Measurements from ENCODE around the gene ACBD4. TPM values are rescaled to one million over a fixed set of nuclear protein-coding genes. Genes with fewer than 3 reads are reported as not detected.

ACBD4 gene
- total and polyA plus RNA-seq, 2 of the 13 experiments (the other 11 are each of a cell fraction or from before 2014, with no cell fraction given), result 16.1 to 26.9 TPM

DNA sequence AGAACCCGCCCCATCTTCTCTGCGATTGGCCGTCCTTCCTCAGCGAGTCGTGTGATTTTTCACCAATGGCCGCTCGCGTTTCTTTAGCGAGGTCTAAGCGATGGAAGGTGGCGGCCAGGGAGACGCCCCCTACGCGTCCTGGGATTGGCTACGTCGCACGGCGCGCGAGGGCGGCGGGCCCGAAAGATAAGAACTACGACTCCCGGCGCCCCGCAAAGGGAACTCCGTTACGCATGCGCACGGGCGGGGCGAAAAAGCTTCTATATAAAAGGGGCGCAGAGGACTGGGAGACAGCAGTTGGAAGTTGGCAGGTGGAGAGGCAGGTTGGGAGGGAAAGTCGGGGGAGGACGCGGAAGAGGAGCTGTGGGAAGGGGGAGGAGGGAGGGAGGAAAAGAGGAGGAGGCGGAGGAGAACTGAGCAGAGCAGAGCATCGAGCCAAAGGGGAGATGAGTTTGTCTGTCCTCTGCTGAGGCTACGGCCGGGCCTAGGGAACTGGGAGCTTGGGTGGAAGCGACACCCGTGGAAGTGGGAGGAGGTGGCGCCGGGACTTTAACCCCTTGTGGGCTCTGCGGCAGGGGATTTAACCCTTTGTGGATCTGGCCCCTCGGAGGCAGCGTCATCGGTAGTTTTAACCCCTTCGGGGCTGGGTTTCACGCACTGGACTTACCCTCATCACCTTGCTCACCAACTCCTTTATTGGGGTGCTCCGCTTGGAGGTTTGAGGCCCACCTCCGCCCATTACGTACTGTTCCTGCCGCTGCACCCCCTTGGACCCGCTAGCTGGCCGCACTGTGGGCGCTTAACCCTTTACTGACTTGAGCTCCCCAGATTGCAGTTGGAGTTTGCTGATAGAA lies 12.9 kb downstream of the ACBD4 start, which contains the start of gene HEXIM1 (continued):
- TF ChIP-seq, protein P1, sequence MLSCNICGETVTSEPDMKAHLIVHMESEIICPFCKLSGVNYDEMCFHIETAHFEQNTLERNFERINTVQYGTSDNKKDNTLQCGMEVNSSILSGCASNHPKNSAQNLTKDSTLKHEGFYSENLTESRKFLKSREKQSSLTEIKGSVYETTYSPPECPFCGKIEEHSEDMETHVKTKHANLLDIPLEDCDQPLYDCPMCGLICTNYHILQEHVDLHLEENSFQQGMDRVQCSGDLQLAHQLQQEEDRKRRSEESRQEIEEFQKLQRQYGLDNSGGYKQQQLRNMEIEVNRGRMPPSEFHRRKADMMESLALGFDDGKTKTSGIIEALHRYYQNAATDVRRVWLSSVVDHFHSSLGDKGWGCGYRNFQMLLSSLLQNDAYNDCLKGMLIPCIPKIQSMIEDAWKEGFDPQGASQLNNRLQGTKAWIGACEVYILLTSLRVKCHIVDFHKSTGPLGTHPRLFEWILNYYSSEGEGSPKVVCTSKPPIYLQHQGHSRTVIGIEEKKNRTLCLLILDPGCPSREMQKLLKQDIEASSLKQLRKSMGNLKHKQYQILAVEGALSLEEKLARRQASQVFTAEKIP (CRISPR knock-in tag; IDR thresholded peaks at IDR 0.05; ENCODE audit: borderline replicate concordance), result no peak
- TF ChIP-seq POLR2AphosphoS2 (IDR thresholded peaks at IDR 0.05; ENCODE audit: low read depth, low read length) (peak; percentile 100), ZNF253 (CRISPR knock-in tag; IDR thresholded peaks at IDR 0.05; ENCODE audit: borderline replicate concordance) (peak; percentile 88), PRMT3 (CRISPR knock-in tag; IDR thresholded peaks at IDR 0.05; ENCODE audit: borderline replicate concordance, low read depth) (no peak; the same call in 1 of the 2 replicates), ZBTB8A (CRISPR knock-in tag; IDR thresholded peaks at IDR 0.05; ENCODE audit: borderline replicate concordance, low read depth) (no peak), ZNF615 (CRISPR knock-in tag; IDR thresholded peaks at IDR 0.05; ENCODE audit: borderline replicate concordance) (peak; percentile 95; the same call in 1 of the 2 replicates), NFKBIZ (CRISPR knock-in tag; IDR thresholded peaks at IDR 0.05) (peak; percentile 85), SATB2 (CRISPR knock-in tag; IDR thresholded peaks at IDR 0.05) (no peak), ZNF589 (CRISPR knock-in tag; conservative IDR thresholded peaks at IDR 0.05) (peak; percentile 91; the same call in 1 of the 2 replicates), ZNF644 (CRISPR knock-in tag; IDR thresholded peaks at IDR 0.05; ENCODE audit: low read depth) (no peak), TBX2 (CRISPR knock-in tag; IDR thresholded peaks at IDR 0.05; ENCODE audit: borderline replicate concordance) (peak; percentile 41; the same call in 1 of the 2 replicates), AKAP8 (CRISPR knock-in tag; IDR thresholded peaks at IDR 0.05) (peak; percentile 96), MED13 (CRISPR knock-in tag; IDR thresholded peaks at IDR 0.05) (peak; percentile 67; the same call in 1 of the 2 replicates), ZBTB38 (CRISPR knock-in tag; IDR thresholded peaks at IDR 0.05) (peak; percentile 86), RELA (CRISPR knock-in tag; IDR thresholded peaks at IDR 0.05) (peak; percentile 67; the same call in 1 of the 2 replicates), ZSCAN29 (CRISPR knock-in tag; conservative IDR thresholded peaks at IDR 0.05) (peak; percentile 77; the same call in 1 of the 2 replicates), TEAD3 (CRISPR knock-in tag; optimal IDR thresholded peaks at IDR 0.05; ENCODE audit: borderline replicate concordance) (peak; percentile 52), TP53 (CRISPR knock-in tag; conservative IDR thresholded peaks at IDR 0.05) (0 out of 2 replicates have a peak, but pooled peaks have one; percentile 70)
- TF ChIP-seq, protein P2, sequence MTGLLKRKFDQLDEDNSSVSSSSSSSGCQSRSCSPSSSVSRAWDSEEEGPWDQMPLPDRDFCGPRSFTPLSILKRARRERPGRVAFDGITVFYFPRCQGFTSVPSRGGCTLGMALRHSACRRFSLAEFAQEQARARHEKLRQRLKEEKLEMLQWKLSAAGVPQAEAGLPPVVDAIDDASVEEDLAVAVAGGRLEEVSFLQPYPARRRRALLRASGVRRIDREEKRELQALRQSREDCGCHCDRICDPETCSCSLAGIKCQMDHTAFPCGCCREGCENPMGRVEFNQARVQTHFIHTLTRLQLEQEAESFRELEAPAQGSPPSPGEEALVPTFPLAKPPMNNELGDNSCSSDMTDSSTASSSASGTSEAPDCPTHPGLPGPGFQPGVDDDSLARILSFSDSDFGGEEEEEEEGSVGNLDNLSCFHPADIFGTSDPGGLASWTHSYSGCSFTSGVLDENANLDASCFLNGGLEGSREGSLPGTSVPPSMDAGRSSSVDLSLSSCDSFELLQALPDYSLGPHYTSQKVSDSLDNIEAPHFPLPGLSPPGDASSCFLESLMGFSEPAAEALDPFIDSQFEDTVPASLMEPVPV (CRISPR knock-in tag; IDR thresholded peaks at IDR 0.05), result peak; percentile 92; the same call in 1 of the 2 replicates
- TF ChIP-seq, protein P3, sequence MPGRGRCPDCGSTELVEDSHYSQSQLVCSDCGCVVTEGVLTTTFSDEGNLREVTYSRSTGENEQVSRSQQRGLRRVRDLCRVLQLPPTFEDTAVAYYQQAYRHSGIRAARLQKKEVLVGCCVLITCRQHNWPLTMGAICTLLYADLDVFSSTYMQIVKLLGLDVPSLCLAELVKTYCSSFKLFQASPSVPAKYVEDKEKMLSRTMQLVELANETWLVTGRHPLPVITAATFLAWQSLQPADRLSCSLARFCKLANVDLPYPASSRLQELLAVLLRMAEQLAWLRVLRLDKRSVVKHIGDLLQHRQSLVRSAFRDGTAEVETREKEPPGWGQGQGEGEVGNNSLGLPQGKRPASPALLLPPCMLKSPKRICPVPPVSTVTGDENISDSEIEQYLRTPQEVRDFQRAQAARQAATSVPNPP (CRISPR knock-in tag; IDR thresholded peaks at IDR 0.05), result peak; percentile 82; the same call in 1 of the 2 replicates
- TF ChIP-seq, protein P4, sequence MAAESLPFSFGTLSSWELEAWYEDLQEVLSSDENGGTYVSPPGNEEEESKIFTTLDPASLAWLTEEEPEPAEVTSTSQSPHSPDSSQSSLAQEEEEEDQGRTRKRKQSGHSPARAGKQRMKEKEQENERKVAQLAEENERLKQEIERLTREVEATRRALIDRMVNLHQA (CRISPR knock-in tag; IDR thresholded peaks at IDR 0.05), result 0 out of 2 replicates have a peak, but pooled peaks have one; percentile 71
- TF ChIP-seq, protein P5, sequence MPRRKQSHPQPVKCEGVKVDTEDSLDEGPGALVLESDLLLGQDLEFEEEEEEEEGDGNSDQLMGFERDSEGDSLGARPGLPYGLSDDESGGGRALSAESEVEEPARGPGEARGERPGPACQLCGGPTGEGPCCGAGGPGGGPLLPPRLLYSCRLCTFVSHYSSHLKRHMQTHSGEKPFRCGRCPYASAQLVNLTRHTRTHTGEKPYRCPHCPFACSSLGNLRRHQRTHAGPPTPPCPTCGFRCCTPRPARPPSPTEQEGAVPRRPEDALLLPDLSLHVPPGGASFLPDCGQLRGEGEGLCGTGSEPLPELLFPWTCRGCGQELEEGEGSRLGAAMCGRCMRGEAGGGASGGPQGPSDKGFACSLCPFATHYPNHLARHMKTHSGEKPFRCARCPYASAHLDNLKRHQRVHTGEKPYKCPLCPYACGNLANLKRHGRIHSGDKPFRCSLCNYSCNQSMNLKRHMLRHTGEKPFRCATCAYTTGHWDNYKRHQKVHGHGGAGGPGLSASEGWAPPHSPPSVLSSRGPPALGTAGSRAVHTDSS (CRISPR knock-in tag; conservative IDR thresholded peaks at IDR 0.05), result no peak
